Muscle of leg (tissue), 11 donors: ENCODE data around the gene KCNQ2. TPM values are rescaled to one million over a fixed set of nuclear protein-coding genes. Genes with fewer than 3 reads are reported as not detected.

ENCODE experiments used
- DNase-seq: peaks from one replicate; pipeline ENCODE4 v3.0.0; 2013
- H3K27ac ChIP-seq: one replicate; pipeline ENCODE4 v1.5.1; 2013; ENCODE audit warnings: mild to moderate bottlenecking, low read length, control low read depth
- H3K27me3 ChIP-seq: one replicate; pipeline ENCODE4 v1.6.1; 2013; ENCODE audit warnings: low read length; ENCODE audit not compliant: control insufficient read depth, insufficient read depth
- H3K36me3 ChIP-seq: one replicate; pipeline ENCODE4 v1.6.1; 2013; ENCODE audit warnings: low read length; ENCODE audit not compliant: control insufficient read depth, insufficient read depth
- H3K4me1 ChIP-seq: one replicate; pipeline ENCODE4 v1.6.1; 2013; ENCODE audit warnings: low read length; ENCODE audit not compliant: control insufficient read depth, insufficient read depth
- H3K4me3 ChIP-seq: one replicate; pipeline ENCODE4 v1.5.1; 2013; ENCODE audit warnings: low read length, control low read depth
- H3K9me3 ChIP-seq: replicated peaks from 2 replicates; pipeline ENCODE4 v1.6.1; 2013; ENCODE audit warnings: low read depth, low read length; ENCODE audit not compliant: control insufficient read depth
- WGBS: methylation state at CpG from one replicate; pipeline ENCODE4 v1.1.5; 2013; ENCODE audit warnings: missing lambda C conversion rate; ENCODE audit not compliant: insufficient coverage; 5-methylcytosine and 5-hydroxymethylcytosine counted together
- polyA plus RNA-seq, 8 donors: library from polyadenylated mRNA; unstranded; fragments of 120-200 nt; gene quantifications; one replicate each; pipeline versions ENCODE4 v1.2.1 to v1.2.3, GENCODE V29; 2013; ENCODE audit warnings: inconsistent platforms in 1 of 8, low replicate concordance in 1 of 8; ENCODE audit not compliant: insufficient read length in 8 of 8, insufficient read depth in 1 of 8
- total RNA-seq: library from RNA; stranded (reverse); fragments of 120-200 nt; gene quantifications from one replicate; pipeline ENCODE4 v1.2.4, GENCODE V29; 2013

Gene KCNQ2
- total and polyA plus RNA-seq, 9 donors, result 2.9 to 11.5 (median 6.7) TPM

DNA sequence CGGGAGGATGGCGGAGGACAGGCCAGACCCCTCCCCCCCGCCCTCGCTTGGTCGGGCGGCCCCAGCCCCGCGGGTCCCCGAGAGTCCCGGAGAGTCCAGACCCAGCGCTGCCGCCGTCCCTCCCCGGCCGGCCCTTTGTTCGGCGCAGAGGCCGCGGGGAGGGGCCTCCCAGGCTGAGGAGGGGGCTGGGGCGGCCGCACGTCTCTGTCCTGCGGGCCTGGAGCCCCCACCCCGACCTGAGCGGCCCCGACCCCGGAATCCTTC, 806 bp downstream of the KCNQ2 start:
- H3K36me3 ChIP-seq, result no peaks in the 10 kb centered on the region
- no peaks in the 10 kb centered on the region for H3K9me3 ChIP-seq
- H3K27ac ChIP-seq, result no peak overlapping the region
- H3K4me3 ChIP-seq, result no peak overlapping the region
- H3K4me1 ChIP-seq, result peaks cover 8% of the 10 kb centered on the region
- 1% methylated on average over 16 of the region's 27 CpGs for WGBS
- no peak for DNase-seq
- peaks cover 74% of the 10 kb centered on the region for H3K27me3 ChIP-seq

DNA sequence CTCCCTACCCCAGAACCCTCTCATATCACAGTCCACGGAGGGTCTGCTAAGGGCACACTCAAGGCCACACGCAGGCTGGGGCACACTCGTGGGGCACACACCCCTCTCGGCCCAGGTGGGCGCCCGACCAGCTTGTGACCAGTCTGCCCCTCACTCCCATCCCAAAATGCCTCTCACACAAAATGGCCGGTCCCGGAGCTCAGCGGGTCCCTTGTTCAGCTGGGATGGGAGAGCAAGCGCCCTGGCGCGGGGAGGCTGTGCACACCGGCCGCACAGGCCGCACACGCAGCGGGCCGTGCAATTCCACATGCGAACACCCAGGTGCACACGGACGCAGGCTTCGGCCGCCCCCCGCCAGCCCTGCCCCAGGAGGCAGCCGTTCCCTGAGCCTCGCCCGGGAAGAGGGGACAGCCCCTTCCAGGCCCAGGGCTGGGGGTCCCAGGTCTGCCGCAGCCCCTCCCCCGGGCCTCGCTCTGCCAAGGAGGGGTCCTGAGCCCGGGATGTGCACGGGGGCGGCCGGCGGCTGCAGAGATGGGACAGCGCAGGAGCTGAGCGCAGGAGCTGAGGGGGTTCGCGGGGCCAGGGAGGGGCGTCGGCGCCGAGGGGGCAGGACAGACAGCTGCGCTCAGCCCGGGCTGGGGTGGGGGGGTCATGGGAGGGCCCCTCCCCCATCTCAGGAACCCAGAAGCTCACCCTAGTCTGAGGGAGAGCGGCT, 1.3 kb downstream of the KCNQ2 start:
- Histone ChIP-seq H3K36me3 (no peaks in the 10 kb centered on the region), H3K4me1 (peaks cover 8% of the 10 kb centered on the region), H3K27me3 (peaks cover 75% of the 10 kb centered on the region), H3K9me3 (no peaks in the 10 kb centered on the region), H3K27ac (no peak overlapping the region), H3K4me3 (peak overlapping the region; percentile 26)
- WGBS, result 10% methylated on average over 35 of the region's 46 CpGs
- no peak for DNase-seq

DNA sequence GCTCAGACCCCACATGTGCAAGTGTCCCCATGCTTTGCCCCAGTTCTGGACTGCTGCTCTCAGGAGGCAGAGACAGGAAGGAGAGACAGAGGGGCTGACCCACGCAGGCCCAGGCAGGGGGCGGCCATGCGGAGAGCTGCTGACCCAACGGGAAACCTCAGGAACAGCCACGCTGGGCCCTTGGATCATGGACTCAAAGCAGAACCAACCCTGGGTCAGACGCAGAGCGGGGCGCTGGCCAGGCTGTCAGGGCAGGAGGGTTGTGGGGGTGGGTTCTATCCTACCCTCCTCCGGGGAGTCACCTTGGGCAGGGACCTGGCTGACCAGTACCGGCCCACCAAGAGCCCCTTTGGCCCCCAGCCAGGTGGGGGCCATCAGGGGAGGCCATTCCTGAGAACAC, 2.0 kb downstream of the KCNQ2 start:
- H3K4me3 ChIP-seq, result no peak overlapping the region
- DNase-seq, result no peak
- no peaks in the 10 kb centered on the region for H3K9me3 ChIP-seq
- H3K4me1 ChIP-seq, result peaks cover 8% of the 10 kb centered on the region
- H3K36me3 ChIP-seq, result no peaks in the 10 kb centered on the region
- no peak overlapping the region for H3K27ac ChIP-seq
- H3K27me3 ChIP-seq, result peaks cover 67% of the 10 kb centered on the region
- 51% methylated on average over 9 of the region's 10 CpGs for WGBS

DNA sequence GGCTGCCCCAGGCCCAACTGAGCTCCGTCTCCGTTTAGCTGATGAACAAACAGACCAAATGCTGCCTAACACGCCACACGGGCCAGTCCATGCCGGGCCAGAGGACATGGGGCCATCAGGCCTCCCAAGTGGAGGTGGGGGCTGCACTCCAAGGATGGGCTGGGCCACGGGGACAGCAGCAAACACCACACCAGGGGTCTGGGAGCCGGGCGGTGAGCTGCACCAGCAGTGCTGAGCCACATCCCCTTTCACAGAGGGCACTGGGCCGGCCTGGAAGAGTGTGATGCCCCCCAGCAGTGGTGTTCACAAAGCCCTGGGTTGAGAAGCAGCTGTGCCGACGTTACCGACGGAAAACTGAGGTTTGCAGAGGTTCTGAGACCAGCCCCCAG, 2.7 kb downstream of the KCNQ2 start:
- Histone ChIP-seq H3K27me3 (peaks cover 63% of the 10 kb centered on the region), H3K9me3 (no peaks in the 10 kb centered on the region)
- WGBS, result 57% methylated on average over 10 of the region's 13 CpGs

DNA sequence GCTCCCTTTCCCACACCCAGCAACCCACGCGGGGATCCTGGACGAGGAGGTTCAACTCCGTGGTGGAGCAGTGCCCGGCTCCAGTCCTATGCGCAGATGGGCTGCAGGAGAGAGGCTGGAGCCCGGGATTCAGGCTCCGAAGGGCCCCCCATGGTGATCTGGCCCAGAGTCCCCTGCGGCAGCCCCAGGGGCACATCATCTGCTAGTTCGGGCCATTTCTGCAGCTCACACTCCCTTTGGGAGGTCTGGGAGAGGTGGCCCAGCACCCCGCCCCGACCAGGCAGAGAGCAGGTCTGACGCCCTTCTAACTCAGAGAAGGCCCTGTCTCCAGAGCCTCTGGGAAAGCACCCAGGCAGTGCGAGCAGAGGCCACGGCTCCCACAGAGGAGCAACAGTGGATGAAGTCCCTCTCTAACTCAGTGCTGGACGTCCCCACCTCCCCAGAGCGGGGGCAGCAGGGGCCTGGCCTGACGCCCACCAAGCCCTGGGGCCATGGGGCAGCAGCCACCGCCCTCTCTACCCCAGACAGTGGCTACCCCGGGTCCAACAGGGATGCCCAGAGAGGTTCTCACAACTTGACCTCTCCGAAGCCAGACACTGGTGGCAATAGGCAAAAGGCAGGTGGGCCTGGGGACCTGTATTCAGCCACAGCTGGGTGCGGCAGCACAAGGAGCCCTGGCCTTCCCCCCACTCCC, 3.3 kb downstream of the KCNQ2 start:
- Histone ChIP-seq H3K9me3 (no peaks in the 10 kb centered on the region), H3K4me3 (no peak overlapping the region), H3K27ac (no peak overlapping the region), H3K27me3 (peaks cover 58% of the 10 kb centered on the region), H3K4me1 (peaks cover 8% of the 10 kb centered on the region), H3K36me3 (no peaks in the 10 kb centered on the region)
- WGBS, result 75% methylated on average over 11 of the region's 22 CpGs
- DNase-seq, result no peak

More for the DNA sequence above, 2.7 kb downstream of the KCNQ2 start:
- peaks cover 8% of the 10 kb centered on the region for H3K4me1 ChIP-seq
- no peak for DNase-seq
- no peaks in the 10 kb centered on the region for H3K36me3 ChIP-seq
- H3K27ac ChIP-seq, result no peak overlapping the region
- no peak overlapping the region for H3K4me3 ChIP-seq

DNA sequence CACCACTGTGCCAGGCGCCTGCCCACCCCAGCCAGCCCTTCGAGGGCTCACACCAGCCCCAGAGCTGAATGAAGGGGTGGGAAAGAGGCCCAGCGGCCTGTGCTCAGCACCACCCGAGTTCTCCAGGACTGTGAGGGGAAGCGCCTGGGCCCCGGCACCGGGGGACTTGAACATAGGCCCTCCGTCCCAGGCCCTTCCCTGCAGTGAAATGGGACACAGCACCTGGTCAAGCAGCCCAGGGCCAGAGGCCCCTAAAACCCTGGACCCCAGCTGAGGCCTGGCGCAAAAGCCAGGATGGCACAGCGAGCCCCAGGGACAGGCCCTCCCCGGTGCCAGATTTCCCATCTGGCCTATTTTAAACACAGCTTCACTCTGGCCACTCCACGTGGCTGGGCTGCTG, 4.0 kb downstream of the KCNQ2 start:
- Histone ChIP-seq H3K36me3 (no peaks in the 10 kb centered on the region), H3K9me3 (no peaks in the 10 kb centered on the region), H3K27me3 (peaks cover 57% of the 10 kb centered on the region), H3K4me1 (peaks cover 8% of the 10 kb centered on the region), H3K4me3 (no peak overlapping the region), H3K27ac (no peak overlapping the region)
- no peak for DNase-seq
- 70% methylated on average over 11 of the region's 12 CpGs for WGBS

DNA sequence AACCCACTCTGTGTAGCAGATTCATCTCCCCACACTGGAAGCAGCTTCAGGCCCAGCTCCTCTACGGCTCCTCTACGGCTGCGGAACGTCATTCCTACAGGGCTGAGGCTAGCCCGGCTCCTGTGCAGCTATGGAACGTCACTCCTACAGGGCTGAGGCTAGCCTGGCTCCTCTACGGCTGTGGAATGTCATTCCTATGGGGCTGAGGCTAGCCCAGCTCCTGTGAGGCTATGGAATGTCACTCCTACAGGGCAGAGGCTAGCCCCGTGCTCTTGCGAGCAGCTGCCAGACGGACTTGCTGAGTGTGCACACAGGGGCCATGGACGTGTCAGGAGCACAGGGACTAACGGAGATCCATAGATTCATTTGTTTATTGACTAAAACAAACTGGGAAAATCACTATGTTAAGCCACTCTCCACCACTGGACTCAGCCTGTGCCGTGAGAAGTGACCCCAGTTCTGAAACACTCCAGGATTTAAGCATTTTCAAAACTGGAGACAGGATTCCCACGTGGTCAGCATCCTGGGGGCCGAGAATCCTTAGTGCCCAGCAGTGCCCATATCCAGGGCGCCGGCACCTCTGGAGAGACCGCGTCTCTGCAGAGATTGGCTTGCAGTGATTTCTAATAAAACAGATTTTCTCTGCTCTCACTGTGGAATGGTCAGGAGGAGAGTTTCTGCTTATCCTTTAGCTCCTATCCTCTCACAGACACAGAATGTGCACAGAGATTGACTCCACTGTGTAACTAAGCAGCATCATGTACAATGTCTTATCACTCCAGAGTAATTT, 5.0 kb downstream of the KCNQ2 start:
- Histone ChIP-seq H3K36me3 (no peaks in the 10 kb centered on the region), H3K27ac (no peak overlapping the region), H3K27me3 (peaks cover 60% of the 10 kb centered on the region), H3K9me3 (no peaks in the 10 kb centered on the region), H3K4me1 (peaks cover 5% of the 10 kb centered on the region), H3K4me3 (no peak overlapping the region)
- WGBS, result 61% methylated on average over 12 of the region's 19 CpGs
- no peak for DNase-seq

DNA sequence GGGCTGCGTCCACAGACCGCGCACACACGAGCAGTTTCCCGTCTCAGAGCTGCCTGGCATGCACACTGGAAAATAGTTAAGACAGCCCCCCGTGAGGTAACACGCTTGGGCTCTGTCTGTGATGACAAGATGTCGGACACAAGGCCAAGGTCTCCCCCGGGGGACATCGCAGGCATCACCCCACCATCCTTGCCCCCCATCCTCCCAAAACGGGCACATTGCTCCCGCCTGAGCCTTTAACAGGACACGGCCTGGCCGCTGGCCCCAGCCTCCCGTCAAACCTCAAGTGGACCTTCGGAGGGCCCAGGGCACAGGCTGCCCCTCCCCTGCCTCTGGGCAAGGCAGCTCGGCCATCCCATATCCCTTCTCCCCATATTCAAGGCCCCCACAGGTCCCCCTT, 5.6 kb downstream of the KCNQ2 start:
- Histone ChIP-seq H3K4me1 (peaks cover 5% of the 10 kb centered on the region), H3K27ac (no peak overlapping the region), H3K9me3 (no peaks in the 10 kb centered on the region), H3K27me3 (peaks cover 62% of the 10 kb centered on the region), H3K4me3 (no peak overlapping the region), H3K36me3 (no peaks in the 10 kb centered on the region)
- WGBS, result 86% methylated on average over 17 of the region's 17 CpGs
- no peak for DNase-seq

DNA sequence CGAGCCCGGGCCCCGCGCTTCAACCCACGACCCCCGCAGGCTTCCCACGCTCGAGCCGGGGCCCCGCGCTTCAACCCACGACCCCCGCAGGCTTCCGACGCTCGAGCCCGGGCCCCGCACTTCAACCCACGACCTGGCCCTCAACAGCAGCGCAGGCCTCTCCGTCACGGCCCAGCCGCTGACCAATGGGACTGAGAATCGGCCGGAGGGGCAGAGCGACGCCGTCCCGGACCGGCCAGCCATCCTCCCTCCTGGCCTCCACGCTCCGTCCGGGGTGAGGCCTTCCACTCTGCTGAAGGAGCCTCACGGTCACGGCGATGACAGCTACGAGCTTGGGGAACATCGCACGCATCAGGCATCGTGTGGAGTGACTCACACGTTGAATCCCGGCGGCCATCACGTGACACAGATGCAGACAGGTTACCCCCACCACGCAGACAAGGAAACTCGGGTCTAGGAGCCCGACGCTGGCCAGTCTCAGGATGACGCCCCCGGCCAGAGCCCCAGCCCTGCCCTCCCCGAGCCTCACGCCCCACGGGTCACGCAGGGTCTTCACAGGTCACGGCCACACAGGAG, 6.1 kb downstream of the KCNQ2 start:
- H3K27ac ChIP-seq, result no peak overlapping the region
- no peaks in the 10 kb centered on the region for H3K36me3 ChIP-seq
- H3K4me1 ChIP-seq, result peaks cover 5% of the 10 kb centered on the region
- no peak for DNase-seq
- no peaks in the 10 kb centered on the region for H3K9me3 ChIP-seq
- H3K4me3 ChIP-seq, result no peak overlapping the region
- peaks cover 62% of the 10 kb centered on the region for H3K27me3 ChIP-seq
- 80% methylated on average over 55 of the region's 55 CpGs for WGBS
